Testis (tissue), 2 donors: Measurements from ENCODE around the gene RILP.

Experiments used
- POLR2A ChIP-seq: fragments of 450-650 bp; IDR thresholded peaks from one replicate; pipeline ENCODE4 v1.6.1; 2017; ENCODE audit warnings: antibody characterized with exemption, mild to moderate bottlenecking, moderate library complexity
- TF ChIP-seq, protein P1 (sequence below), 3 experiments: fragments of 450-650 bp in 2 of 3; fragments of 200-600 bp in 1 of 3; sonication (generic) in 1 of 3; IDR thresholded peaks; one replicate each; pipeline ENCODE4 v1.5.1; 2016 to 2019; ENCODE audit warnings: antibody characterized with exemption in 3 of 3, mild to moderate bottlenecking in 2 of 3, moderate library complexity in 1 of 3

DNA sequence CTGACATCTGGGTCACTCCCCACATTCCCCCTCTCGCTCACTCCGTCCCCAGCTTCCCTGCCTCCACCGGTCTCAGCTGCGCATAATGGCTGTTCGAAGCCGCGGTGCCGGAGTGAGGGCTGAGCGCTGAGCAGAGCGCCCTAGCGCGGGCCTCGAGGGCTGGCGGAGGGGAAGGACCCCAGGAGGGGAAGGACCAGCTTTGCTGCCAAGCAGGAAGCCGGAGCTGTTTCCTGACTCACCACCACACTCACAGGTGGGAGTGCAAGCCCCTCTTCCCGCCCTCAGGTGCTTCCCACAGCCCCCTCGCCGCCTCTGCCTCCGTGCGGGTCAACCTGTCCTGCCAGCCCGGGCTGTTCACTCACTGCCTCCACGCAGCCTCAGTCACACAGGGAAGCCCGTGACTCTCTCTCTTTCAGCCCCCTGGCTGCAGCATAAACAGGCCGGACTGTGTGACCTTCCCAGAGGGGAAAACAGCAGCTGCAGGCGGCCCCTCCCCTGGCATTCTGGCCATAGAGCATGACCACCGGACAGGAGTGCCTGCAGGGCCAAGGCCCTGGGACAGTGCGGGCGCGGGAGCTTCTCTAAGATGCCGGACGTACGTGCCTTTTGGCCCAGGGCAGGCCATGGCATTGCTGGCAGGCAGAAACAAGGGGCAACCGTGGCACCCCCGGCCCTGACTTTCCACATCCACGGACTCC is 44.7 kb downstream of the RILP start:
- TF ChIP-seq, protein P1, sequence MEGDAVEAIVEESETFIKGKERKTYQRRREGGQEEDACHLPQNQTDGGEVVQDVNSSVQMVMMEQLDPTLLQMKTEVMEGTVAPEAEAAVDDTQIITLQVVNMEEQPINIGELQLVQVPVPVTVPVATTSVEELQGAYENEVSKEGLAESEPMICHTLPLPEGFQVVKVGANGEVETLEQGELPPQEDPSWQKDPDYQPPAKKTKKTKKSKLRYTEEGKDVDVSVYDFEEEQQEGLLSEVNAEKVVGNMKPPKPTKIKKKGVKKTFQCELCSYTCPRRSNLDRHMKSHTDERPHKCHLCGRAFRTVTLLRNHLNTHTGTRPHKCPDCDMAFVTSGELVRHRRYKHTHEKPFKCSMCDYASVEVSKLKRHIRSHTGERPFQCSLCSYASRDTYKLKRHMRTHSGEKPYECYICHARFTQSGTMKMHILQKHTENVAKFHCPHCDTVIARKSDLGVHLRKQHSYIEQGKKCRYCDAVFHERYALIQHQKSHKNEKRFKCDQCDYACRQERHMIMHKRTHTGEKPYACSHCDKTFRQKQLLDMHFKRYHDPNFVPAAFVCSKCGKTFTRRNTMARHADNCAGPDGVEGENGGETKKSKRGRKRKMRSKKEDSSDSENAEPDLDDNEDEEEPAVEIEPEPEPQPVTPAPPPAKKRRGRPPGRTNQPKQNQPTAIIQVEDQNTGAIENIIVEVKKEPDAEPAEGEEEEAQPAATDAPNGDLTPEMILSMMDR (IDR thresholded peaks at IDR 0.05) = no peak
- no peak for TF ChIP-seq POLR2A
